Peyer's patch (tissue), 4 donors: ENCODE measurements around the gene HSD3B2. TPM values are rescaled to one million over a fixed set of nuclear protein-coding genes. Genes with fewer than 3 reads are reported as not detected.

Experiments used
- DNase-seq, 3 donors: peaks; one replicate each; pipeline ENCODE4 v3.0.0-alpha.2; 2017 to 2019
- H3K27ac ChIP-seq, 4 donors: fragments of 200-600 bp; sonication (generic); one replicate each; pipeline ENCODE4 v1.5.1; 2016 to 2019
- H3K27me3 ChIP-seq, 2 donors: fragments of 200-600 bp; sonication (generic); one replicate each; pipeline ENCODE4 v1.5.1; 2019
- H3K36me3 ChIP-seq, 3 donors: fragments of 200-600 bp; sonication (generic); one replicate each; pipeline ENCODE4 v1.5.1; 2016 to 2019
- H3K4me1 ChIP-seq, 4 donors: fragments of 200-600 bp; sonication (generic); one replicate each; pipeline ENCODE4 v1.5.1; 2016 to 2019
- H3K4me3 ChIP-seq, 4 donors: fragments of 200-600 bp; sonication (generic); 1 replicate in 3 of 4; 2 replicates in 1 of 4; pipeline ENCODE4 v1.5.1; 2016 to 2019; ENCODE audit warnings: mild to moderate bottlenecking in 1 of 4
- H3K9me3 ChIP-seq, 4 donors: fragments of 200-600 bp; sonication (generic); one replicate each; pipeline ENCODE4 v1.5.1; 2016 to 2019; ENCODE audit warnings: mild to moderate bottlenecking in 1 of 4
- CTCF ChIP-seq, 6 experiments: fragments of 450-650 bp in 4 of 6; fragments of 200-600 bp in 2 of 6; sonication (generic) in 1 of 6; IDR thresholded peaks; one replicate each; pipeline ENCODE4 v1.5.1; 2017 to 2019; ENCODE audit warnings: antibody characterized with exemption in 6 of 6, mild to moderate bottlenecking in 3 of 6, moderate library complexity in 1 of 6
- POLR2A ChIP-seq, 2 donors: fragments of 450-650 bp; IDR thresholded peaks; one replicate each; pipeline ENCODE4 v1.5.1; 2017; ENCODE audit warnings: antibody characterized with exemption in 2 of 2, mild to moderate bottlenecking in 2 of 2, moderate library complexity in 2 of 2
- total RNA-seq, 4 donors: library from RNA; depleted of rRNA; stranded (reverse); fragments of >200 nt; gene quantifications; one replicate each; pipeline ENCODE4 v1.1.0, GENCODE V29; 2016

The HSD3B2 gene
- total RNA-seq, 4 donors from 2014 or later, result 14.9 to 132 (median 126) TPM; not detected in 1

- Histone ChIP-seq H3K4me3 (no peak overlapping the region), H3K27ac (no peak overlapping the region), H3K27me3 (no peaks in the 10 kb centered on the region), H3K9me3 (no peaks in the 10 kb centered on the region), H3K36me3 (no peaks in the 10 kb centered on the region), H3K4me1 (no peaks in the 10 kb centered on the region)
- DNase-seq, result no peak
- no peak for TF ChIP-seq POLR2A (IDR thresholded peaks at IDR 0.05)
- no peak for TF ChIP-seq CTCF (IDR thresholded peaks at IDR 0.05)
These were observed 4.2 kb downstream of the HSD3B2 start for GRCh38 chr1:119419109-119419508.

GRCh38 chr1:119420638-119421037 is 5.7 kb downstream of the HSD3B2 start:
- Histone ChIP-seq H3K27me3 (no peaks in the 10 kb centered on the region), H3K27ac (no peak overlapping the region), H3K4me1 (no peaks in the 10 kb centered on the region), H3K9me3 (no peaks in the 10 kb centered on the region), H3K36me3 (no peaks in the 10 kb centered on the region), H3K4me3 (no peak overlapping the region)
- no peak for DNase-seq
- TF ChIP-seq POLR2A (IDR thresholded peaks at IDR 0.05), result no peak
- no peak for TF ChIP-seq CTCF (IDR thresholded peaks at IDR 0.05)

- no peaks in the 10 kb centered on the region for H3K4me1 ChIP-seq
- TF ChIP-seq POLR2A (IDR thresholded peaks at IDR 0.05), result no peak
- no peak for TF ChIP-seq CTCF (IDR thresholded peaks at IDR 0.05)
- H3K36me3 ChIP-seq, result no peaks in the 10 kb centered on the region
- no peak overlapping the region for H3K27ac ChIP-seq
- no peaks in the 10 kb centered on the region for H3K9me3 ChIP-seq
- DNase-seq, result no peak
- H3K4me3 ChIP-seq, result no peak overlapping the region
- no peaks in the 10 kb centered on the region for H3K27me3 ChIP-seq
These were observed 7.7 kb downstream of the HSD3B2 start for GRCh38 chr1:119422631-119423030.

GRCh38 chr1:119428991-119429390 is 14.0 kb downstream of the HSD3B2 start:
- H3K4me3 ChIP-seq, result no peak overlapping the region
- no peak for TF ChIP-seq CTCF (IDR thresholded peaks at IDR 0.05)
- TF ChIP-seq POLR2A (IDR thresholded peaks at IDR 0.05), result no peak
- DNase-seq, result peak in 1 of 3 donors; percentile 64
- H3K27ac ChIP-seq, result peak overlapping the region in 1 of 4 donors; percentile 34
- peaks cover 0 to 21% (median 0%) of the 10 kb centered on the region in 4 donors for H3K4me1 ChIP-seq
- H3K9me3 ChIP-seq, result no peaks in the 10 kb centered on the region
- no peaks in the 10 kb centered on the region for H3K36me3 ChIP-seq
- no peaks in the 10 kb centered on the region for H3K27me3 ChIP-seq

GRCh38 chr1:119429687-119430086 is 14.7 kb downstream of the HSD3B2 start:
- Histone ChIP-seq H3K27ac (no peak overlapping the region), H3K4me1 (peaks cover 0 to 21% (median 0%) of the 10 kb centered on the region in 4 donors), H3K4me3 (no peak overlapping the region), H3K27me3 (no peaks in the 10 kb centered on the region), H3K9me3 (no peaks in the 10 kb centered on the region), H3K36me3 (no peaks in the 10 kb centered on the region)
- TF ChIP-seq POLR2A (IDR thresholded peaks at IDR 0.05) (no peak), CTCF (IDR thresholded peaks at IDR 0.05) (no peak)
- no peak for DNase-seq

- Histone ChIP-seq H3K9me3 (no peaks in the 10 kb centered on the region), H3K27ac (no peak overlapping the region), H3K27me3 (no peaks in the 10 kb centered on the region), H3K36me3 (no peaks in the 10 kb centered on the region), H3K4me1 (peaks cover 0 to 21% (median 0%) of the 10 kb centered on the region in 4 donors), H3K4me3 (no peak overlapping the region)
- no peak for TF ChIP-seq CTCF (IDR thresholded peaks at IDR 0.05)
- TF ChIP-seq POLR2A (IDR thresholded peaks at IDR 0.05), result no peak
- no peak for DNase-seq
These were observed 15.5 kb downstream of the HSD3B2 start for GRCh38 chr1:119430486-119430885.
